IPS-15b (cell line): Measurements from ENCODE around the gene SWT1.

Experiments used
- H3K27me3 ChIP-seq: one replicate; pipeline ENCODE4 v1.6.1; 2013; ENCODE audit warnings: low read length; ENCODE audit not compliant: control insufficient read depth, insufficient read depth
- H3K36me3 ChIP-seq: one replicate; pipeline ENCODE4 v1.6.1; 2013; ENCODE audit warnings: low read length; ENCODE audit not compliant: control insufficient read depth, insufficient read depth
- H3K4me1 ChIP-seq: one replicate; pipeline ENCODE4 v1.6.1; 2013; ENCODE audit warnings: mild to moderate bottlenecking, low read length; ENCODE audit not compliant: control insufficient read depth, insufficient read depth
- H3K4me3 ChIP-seq: one replicate; pipeline ENCODE4 v1.5.1; 2013; ENCODE audit warnings: low read depth, low read length
- H3K9ac ChIP-seq: one replicate; pipeline ENCODE4 v1.6.1; 2013; ENCODE audit warnings: low read depth, mild to moderate bottlenecking, low read length
- H3K9me3 ChIP-seq: one replicate; pipeline ENCODE4 v1.6.1; 2013; ENCODE audit warnings: mild to moderate bottlenecking, low read length; ENCODE audit not compliant: control insufficient read depth, insufficient read depth

Gene SWT1

GRCh38 chr1:185271921-185272320 is 115.0 kb downstream of the SWT1 start:
- Histone ChIP-seq H3K4me1 (no peaks in the 10 kb centered on the region), H3K9me3 (no peaks in the 10 kb centered on the region), H3K36me3 (no peaks in the 10 kb centered on the region), H3K9ac (no peak overlapping the region), H3K4me3 (no peak overlapping the region), H3K27me3 (no peaks in the 10 kb centered on the region)

- H3K9me3 ChIP-seq = no peaks in the 10 kb centered on the region
- H3K9ac ChIP-seq = no peak overlapping the region
- H3K36me3 ChIP-seq = no peaks in the 10 kb centered on the region
- H3K4me3 ChIP-seq = no peak overlapping the region
- no peaks in the 10 kb centered on the region for H3K4me1 ChIP-seq
- H3K27me3 ChIP-seq = no peaks in the 10 kb centered on the region
Measured at GRCh38 chr1:185279571-185279970, 122.6 kb downstream of the SWT1 start.

DNA sequence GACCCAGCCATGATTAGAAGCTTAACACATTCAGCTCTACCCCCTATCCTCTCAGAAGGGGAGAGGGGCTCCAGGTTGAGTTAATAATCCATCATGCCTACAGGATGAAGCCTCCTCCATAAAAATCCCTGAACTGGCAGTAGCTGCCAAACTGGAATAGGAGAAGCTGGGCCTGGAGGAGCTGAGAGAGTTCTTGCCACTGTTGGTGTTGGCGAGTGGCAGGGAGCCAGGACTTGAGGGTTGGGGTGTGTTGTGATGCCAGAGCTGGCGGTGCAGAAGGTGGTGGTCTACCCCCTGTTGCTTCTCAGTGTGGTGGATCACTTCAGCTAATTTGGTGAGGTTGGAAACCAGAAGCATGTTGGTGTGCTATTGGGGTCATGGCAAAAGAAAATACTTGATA is 123.6 kb downstream of the SWT1 start:
- Histone ChIP-seq H3K27me3 (no peaks in the 10 kb centered on the region), H3K4me3 (no peak overlapping the region), H3K9me3 (no peaks in the 10 kb centered on the region), H3K36me3 (no peaks in the 10 kb centered on the region), H3K9ac (no peak overlapping the region), H3K4me1 (no peaks in the 10 kb centered on the region)

DNA sequence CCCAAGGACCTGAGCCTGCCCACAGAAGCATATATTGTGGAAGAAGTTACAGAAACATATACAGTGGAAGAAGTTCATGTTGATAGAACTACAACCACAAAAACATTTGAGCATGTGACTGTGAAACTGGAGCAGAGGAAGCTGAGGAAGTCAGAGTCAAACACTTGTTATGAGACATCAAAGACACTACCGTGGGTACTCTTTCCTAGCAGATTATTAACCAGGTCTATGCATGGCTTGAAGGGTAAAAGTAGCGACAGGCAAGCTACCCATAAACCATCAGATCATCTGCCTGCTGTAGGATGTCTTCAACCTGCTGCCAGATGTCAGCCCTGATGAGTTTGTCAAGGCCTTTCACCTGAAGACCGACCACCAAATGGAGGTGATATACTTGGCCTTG is 124.3 kb downstream of the SWT1 start:
- Histone ChIP-seq H3K9ac (no peak overlapping the region), H3K4me1 (no peaks in the 10 kb centered on the region), H3K4me3 (no peak overlapping the region), H3K9me3 (no peaks in the 10 kb centered on the region), H3K36me3 (no peaks in the 10 kb centered on the region), H3K27me3 (no peaks in the 10 kb centered on the region)

GRCh38 chr1:185284116-185284515 is 127.1 kb downstream of the SWT1 start:
- Histone ChIP-seq H3K9ac (no peak overlapping the region), H3K27me3 (no peaks in the 10 kb centered on the region), H3K36me3 (no peaks in the 10 kb centered on the region), H3K9me3 (no peaks in the 10 kb centered on the region), H3K4me1 (no peaks in the 10 kb centered on the region), H3K4me3 (no peak overlapping the region)

DNA sequence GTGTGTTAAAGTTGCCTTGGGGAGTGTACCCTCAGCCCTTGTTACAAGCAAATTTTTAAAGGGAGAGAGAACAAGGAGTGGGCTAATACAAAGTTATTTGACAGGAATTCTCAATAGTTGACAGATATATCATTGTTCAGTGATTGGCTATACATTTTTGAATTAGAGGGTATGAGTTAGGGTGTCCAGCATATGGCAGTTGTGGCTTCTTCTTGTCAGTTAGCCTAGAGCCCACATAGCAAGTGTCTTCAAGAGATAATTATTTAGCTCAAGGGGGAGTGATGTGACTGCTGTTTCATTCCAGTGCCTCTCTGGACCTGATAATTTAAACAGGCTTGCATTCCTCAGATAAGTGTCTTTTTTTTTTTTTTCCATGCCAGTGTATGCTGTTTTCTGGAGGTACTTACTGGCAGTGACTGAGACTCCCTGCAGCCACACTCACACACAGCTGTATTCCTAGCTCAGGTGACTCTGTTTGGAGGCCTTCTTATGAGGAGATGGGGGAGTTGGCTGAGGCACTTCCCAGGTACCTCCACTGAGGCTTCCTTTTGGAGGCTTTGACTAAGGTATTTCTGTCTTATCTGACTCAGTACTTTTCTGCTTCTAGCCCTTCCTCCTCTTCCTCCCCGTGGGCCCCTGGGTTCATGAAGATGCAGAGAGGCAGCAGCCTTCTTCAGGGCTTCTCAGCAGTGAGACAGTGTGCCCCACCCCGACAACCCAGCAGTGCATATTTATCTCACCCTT is 127.7 kb downstream of the SWT1 start:
- H3K36me3 ChIP-seq = no peaks in the 10 kb centered on the region
- no peak overlapping the region for H3K4me3 ChIP-seq
- no peaks in the 10 kb centered on the region for H3K27me3 ChIP-seq
- no peaks in the 10 kb centered on the region for H3K9me3 ChIP-seq
- H3K9ac ChIP-seq = no peak overlapping the region
- H3K4me1 ChIP-seq = no peaks in the 10 kb centered on the region

DNA sequence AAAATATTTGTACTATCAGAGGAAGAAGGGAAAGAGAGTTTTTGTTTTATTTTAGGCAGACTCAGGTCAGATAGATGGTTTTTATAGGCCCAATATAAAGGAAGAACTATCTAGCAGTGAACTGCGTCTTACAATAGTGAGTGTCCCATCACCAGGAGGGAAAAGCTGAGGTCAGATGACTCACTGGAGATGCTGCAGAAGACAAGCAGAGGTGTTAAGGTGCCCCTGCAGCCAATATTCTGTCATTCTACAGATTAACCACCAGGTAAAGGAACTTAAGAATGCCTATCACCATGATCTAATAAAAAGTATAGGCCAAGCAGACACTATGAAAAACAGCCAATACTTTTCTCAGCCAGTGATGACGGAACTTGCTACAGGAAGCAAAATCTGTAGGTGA is 130.5 kb downstream of the SWT1 start:
- no peak overlapping the region for H3K9ac ChIP-seq
- no peaks in the 10 kb centered on the region for H3K36me3 ChIP-seq
- no peaks in the 10 kb centered on the region for H3K4me1 ChIP-seq
- H3K27me3 ChIP-seq = no peaks in the 10 kb centered on the region
- H3K4me3 ChIP-seq = no peak overlapping the region
- H3K9me3 ChIP-seq = no peaks in the 10 kb centered on the region

- H3K36me3 ChIP-seq = no peaks in the 10 kb centered on the region
- H3K4me1 ChIP-seq = no peaks in the 10 kb centered on the region
- no peaks in the 10 kb centered on the region for H3K9me3 ChIP-seq
- no peak overlapping the region for H3K4me3 ChIP-seq
- H3K27me3 ChIP-seq = no peaks in the 10 kb centered on the region
- no peak overlapping the region for H3K9ac ChIP-seq
Measured at GRCh38 chr1:185288435-185288834, 131.5 kb downstream of the SWT1 start.

DNA sequence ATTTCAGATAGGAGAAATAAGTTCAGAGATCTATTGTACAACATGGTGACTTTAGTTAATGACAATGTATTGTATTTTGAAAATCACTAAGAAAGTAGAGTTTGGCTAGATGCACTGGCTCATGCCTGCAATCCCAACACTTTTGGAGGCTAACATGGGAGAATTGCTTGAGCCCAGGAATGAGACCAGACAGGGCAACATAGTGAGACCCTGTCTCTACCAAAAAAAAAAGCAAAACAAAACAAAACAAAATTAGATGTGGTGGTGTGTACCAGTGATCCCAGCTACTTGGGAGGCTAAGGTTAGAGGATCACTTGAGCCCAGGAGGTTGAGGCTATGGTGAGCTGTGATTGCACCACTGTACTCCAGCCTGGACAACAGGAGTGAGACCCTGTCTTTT is 132.9 kb downstream of the SWT1 start:
- no peak overlapping the region for H3K4me3 ChIP-seq
- H3K9me3 ChIP-seq = no peaks in the 10 kb centered on the region
- no peaks in the 10 kb centered on the region for H3K36me3 ChIP-seq
- H3K4me1 ChIP-seq = no peaks in the 10 kb centered on the region
- no peak overlapping the region for H3K9ac ChIP-seq
- H3K27me3 ChIP-seq = no peaks in the 10 kb centered on the region

DNA sequence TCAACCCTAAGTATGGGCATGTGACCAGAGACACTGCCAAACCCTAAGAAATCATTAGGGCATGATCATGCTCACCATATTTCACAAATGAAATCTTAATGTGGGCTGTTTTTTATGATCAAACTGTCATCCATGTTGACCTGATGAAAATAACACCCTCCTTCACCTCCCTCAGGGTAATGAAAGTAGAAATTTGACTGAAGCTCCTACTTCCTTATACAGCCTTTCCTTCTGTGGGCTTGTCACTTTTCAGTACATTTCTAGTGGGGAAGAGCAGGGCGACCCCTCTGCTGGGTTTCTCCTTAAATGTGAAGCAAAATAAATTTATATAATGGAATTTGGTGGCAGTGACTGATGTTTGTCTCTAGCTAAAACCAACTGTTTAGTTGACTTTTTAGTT is 134.2 kb downstream of the SWT1 start:
- Histone ChIP-seq H3K9me3 (no peaks in the 10 kb centered on the region), H3K27me3 (no peaks in the 10 kb centered on the region), H3K4me3 (no peak overlapping the region), H3K9ac (no peak overlapping the region), H3K4me1 (no peaks in the 10 kb centered on the region), H3K36me3 (peaks cover 3% of the 10 kb centered on the region)

- Histone ChIP-seq H3K27me3 (no peaks in the 10 kb centered on the region), H3K9me3 (no peaks in the 10 kb centered on the region), H3K36me3 (peaks cover 3% of the 10 kb centered on the region), H3K4me1 (no peaks in the 10 kb centered on the region), H3K4me3 (no peak overlapping the region), H3K9ac (no peak overlapping the region)
Measured at GRCh38 chr1:185291652-185292051, 134.7 kb downstream of the SWT1 start.

DNA sequence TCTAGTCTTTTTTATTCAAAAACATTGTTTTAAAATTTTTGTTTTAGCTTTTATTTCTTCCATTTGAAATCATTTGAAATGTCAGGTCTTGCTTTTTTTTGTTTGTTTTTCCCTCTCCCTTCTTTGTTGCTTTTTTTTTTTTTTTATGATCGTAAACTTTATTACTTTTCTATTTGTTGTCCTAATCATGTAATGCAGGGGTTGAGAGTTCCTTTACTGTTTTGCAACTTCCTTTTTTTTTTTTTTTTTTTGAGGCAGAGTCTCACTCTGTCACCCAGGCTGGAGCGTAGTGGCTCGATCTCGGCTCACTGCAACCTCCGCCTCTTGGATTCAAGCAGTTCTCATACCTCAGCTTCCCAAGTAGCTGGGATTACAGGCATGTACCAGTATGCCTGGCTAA is 135.3 kb downstream of the SWT1 start:
- H3K4me1 ChIP-seq = no peaks in the 10 kb centered on the region
- H3K9ac ChIP-seq = no peak overlapping the region
- H3K9me3 ChIP-seq = no peaks in the 10 kb centered on the region
- no peak overlapping the region for H3K4me3 ChIP-seq
- H3K36me3 ChIP-seq = peaks cover 4% of the 10 kb centered on the region
- H3K27me3 ChIP-seq = no peaks in the 10 kb centered on the region
